HK-2 (cell line): Measurements from ENCODE around the gene EFHC1.

Experiments used
- DNase-seq: peaks from one replicate; pipeline ENCODE4 v3.0.0-alpha.2; 2018; ENCODE audit not compliant: unreplicated experiment

EFHC1 gene

DNA sequence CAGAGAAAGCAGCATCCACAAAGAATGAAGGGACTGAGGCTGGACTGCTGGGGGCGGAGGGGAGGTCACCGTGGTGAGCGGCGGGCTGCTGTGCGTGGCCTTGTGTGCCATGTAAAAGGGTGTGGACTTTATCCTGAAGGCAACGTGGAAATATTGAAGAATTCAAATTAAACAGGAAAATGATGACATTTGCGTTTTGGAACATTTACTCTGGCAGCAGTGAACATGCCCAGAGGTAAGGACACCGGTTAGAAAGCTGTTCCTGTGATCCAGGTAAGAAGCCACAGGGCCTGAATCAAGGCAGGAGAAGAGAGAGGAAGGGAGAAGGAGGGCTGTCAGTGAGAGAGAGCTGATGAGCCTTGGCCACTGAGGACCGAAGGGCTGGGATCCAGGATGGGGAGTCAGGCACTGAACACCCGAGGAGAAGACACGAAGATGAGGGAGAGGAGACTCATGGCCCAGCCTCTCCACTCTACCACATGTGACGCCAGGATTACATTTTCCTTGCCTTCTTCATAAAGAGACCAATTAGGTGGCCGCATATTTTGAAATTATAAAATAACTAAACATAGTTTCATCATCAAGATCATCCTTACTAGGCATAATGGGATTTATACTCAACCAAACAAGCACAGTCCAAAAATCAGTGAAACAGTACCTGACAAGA, 98.3 kb downstream of the EFHC1 start:
- no peak for DNase-seq

DNA sequence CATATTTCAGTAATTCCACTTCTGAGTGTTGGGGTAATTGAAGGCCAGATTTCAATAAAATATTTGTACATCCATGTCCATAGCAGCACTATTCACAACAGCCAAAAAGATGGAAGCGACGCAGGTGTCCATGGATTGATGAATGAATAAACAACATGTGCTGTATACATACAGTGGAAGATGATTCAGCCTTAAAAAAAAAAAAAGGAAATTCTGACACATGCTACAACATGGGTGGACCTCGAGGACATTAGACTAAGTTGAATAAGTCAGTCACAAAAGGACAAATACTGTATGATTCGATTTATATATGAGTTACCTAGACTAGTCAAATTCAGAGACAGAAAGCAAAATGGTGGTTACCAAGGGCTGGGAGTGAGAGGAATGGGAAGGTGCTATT, 99.5 kb downstream of the EFHC1 start:
- no peak for DNase-seq

DNA sequence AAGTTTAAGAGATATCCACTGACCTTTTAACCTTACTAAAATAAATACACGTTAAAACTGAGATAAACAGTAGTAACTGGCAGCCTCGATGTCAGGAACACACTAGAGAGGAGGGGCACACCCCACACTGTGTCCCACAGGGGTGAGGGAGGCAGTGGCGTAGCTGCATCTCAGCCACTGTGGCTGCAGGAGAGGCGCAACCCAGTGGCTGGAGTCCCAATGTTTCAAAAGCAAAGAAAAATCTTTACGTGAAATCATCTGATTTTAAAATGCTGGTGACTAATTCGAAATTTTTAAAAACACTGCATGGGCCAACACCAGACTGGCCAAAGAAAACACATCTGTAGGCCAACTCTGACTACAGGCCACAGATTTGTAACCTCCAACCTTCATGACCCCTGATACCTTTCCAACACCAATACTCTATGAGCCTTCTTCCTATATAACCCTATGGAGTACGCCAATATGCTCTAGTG, 102.0 kb downstream of the EFHC1 start:
- DNase-seq: no peak

DNA sequence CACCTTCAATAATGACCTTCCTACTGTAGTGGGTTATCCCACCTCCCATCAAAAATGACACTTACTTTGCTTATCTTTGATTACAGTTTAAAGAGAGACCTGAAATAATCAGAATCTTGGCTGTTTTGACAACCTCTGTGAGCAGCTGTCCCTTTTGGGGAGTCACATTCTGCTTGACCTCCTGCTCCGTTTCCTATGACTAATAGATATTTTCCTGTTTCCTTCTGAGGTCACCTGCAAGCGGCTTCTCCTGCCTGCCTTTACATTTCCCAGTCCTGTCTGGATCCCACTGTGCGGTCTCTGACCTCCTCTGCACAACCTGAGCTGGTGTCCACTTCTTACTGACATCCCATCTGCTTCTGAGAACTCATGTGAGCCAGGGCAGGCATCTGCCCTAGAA, 102.5 kb downstream of the EFHC1 start:
- no peak for DNase-seq

DNA sequence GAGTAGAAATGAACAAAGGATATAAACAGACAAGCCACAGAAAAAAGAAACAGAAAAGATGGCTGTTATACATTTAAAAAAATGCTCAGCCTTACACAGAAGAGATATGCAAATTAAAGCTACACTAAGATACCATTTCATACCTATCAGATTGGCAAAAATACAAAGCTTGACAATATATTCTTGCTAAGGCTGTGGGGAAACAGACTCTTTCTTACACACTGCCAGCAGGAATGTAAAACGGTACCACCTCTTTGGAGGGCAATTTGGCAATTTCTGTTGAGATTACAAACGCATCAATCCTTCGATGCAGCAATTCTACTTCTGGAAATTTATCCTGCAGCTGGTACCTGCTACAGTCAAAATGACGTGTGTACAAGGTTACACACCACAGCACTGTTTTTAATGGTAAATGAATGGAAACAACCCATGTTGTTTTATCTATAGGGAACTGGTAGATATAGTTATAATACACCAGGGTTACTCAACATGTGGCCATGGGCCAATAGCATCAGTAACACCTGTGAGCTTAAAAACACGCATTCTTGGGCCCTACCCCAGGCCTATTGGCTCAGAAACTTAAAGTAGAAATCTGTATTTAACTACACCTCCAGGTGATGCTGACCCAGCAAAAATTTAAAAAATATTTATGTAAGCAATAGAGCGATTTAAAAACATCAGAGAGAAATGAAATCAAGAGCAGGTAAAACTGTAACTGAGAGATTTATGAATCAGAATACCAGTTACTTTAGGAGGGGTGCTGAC, 103.4 kb downstream of the EFHC1 start:
- DNase-seq: no peak

DNA sequence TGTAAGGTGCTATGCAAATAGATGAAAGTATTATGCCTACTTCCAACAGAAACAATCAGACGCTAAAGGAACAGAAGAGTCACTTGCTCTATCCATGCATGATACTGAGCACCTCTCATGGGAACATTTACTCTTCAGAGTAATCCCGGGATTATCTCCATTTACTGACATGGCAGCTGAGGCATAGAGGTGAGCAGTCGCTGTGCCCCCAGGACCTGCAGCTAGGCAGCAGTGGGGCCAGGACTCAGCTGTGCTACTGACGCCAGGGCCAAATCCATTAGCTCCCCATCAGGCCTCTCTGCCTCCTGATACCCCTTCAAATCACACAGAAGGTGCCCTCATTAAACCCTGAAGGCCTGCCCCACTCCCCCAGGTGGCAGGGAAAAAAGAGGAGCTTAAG, 104.8 kb downstream of the EFHC1 start:
- DNase-seq: no peak

DNA sequence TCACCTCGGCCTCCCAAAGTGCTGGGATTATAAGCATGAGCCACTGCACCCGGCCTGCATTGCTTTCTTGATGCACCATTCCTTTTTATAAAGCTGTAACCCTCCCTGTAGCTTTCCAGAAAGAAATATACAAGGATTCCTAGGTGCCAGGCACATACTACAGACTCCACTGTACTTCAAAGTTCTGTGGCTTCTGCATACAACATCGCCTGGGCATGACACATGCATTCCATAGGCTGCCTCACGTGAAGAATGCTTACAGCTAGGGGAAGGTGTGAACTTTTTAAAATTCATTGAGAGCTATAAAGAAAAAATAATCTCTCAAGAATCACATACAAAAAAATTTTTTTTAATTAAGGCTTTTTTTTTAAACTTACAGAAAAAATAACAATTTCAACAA, 106.5 kb downstream of the EFHC1 start:
- DNase-seq: no peak

DNA sequence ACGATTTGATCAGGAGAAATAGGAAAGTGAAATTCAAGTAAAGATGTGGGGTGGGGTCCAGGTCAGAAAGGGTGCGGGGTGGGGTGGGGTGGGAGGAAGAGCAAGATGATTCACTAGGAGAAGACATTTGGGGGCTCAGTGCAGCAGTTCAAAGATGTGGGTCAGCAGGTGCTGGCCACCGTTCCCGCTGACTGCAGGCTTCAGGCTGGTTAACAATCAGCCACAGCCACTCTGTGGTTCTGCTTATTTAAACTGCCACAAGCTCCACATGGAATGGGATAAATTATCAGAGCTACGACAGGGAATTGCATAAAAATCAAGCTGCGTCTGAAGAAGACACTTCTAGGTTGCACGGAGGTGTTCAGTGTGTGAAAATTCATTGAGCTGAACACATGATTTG, 107.3 kb downstream of the EFHC1 start:
- no peak for DNase-seq

DNA sequence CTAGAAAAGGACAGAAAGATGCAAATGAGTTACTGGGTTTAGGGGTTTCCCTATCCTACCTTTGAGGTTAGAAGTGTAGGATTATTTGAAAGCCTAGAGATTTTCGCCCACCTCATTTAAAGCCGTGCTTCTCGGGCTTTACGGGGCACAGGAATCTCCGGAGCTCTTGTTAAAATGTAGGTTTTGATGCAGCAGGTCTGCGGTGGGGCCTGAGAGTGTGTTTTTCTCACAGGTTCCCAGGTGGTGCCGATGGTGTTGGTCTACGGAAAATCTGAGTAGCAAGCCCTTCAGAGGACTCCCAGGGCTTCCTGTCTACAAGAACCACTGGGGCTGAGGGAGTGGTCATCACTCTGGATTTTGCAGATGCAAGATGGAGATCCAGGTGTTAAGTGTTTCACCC, 109.2 kb downstream of the EFHC1 start:
- DNase-seq: no peak

DNA sequence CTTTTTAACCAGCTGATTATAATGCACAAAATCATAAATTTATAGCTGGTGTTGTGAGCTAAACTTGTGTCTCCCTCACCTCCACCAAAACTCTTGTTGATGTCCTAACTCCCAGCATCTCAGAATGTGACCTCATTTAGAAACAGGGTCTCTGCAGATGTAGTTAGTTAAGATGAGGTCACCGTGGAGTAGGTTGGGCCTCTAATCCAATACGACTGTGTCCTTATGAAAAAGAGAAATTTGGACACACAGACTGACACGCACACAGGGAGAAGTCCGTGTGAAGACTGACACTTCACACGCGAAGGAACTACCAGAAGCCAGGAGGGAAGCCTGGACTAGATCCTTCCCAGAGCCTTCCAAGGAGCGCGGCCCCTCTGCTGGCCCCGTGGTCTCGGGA, 110.2 kb downstream of the EFHC1 start:
- DNase-seq: no peak

DNA sequence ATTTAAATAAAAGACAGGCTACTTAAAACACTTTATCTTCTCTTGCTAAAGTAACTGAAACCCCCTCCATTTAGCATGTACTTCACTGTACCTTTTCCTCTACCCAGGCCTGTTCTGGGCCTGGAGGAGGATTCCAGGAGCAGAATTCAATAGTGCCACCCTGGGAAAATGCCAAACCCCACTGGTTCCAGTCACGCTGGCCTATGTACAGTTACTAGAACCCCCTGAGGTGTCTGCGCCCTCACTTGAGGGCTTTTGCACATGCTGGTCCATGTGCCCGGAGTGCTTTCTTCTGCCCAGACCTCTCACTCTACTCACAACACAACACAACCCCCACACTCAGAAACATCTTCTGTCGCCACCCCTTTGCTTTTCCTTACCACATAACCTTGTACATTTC, 111.3 kb downstream of the EFHC1 start:
- DNase-seq: no peak

DNA sequence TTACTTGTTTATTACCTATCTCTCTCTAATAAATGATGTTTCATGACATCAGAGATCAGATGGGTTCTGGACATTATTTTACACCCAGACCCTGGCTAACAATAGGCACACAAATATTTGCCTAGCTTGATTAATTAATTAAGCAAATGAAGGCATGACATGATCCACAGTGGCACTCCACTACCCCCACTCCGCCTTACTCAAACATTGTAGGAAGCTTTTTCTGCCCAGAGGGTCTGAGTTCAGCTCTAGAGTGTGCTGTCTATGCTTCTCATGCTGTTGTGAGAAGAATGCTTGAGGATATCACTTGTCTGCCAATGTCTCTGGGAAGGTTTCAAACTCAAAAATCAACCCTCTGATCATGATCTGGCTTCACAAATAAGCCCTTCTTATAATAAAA, 111.7 kb downstream of the EFHC1 start:
- DNase-seq: no peak

DNA sequence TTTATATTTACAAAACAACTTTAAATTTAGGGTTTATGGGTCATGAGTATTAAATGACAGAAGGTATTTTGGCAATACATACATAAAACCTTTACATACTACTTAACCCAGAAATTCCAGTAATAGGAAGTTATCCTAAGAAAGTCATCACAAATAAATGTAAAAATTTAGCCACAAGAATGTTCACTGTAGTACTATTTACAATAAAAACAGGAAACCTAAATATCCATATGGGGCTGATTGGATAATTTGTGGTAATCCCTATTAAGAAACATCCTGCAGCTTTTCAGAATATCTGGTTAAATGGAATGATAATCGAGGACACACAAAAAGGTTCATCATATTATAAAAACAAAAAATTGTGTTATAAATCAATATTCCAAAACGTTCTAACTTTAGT, 112.3 kb downstream of the EFHC1 start:
- no peak for DNase-seq

DNA sequence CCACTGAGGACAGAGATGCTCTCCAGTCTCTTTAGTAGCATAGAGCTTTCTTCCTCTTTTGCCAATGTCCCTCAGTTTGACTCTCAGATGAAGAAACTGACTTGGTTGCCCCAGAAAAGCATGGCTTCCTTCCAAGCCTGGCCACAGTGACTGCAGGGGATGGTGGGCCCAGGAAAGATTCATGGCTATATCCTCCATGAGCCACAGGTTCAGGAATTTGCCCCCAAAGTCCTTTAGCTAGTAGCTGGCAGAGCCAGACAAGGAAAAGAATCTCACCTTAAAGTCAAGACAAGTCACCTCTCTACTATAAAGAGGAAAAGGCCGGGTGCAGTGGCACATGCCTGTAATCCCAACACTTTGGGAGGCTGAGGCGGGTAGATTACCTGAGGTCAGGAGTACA, 113.3 kb downstream of the EFHC1 start:
- DNase-seq: no peak

DNA sequence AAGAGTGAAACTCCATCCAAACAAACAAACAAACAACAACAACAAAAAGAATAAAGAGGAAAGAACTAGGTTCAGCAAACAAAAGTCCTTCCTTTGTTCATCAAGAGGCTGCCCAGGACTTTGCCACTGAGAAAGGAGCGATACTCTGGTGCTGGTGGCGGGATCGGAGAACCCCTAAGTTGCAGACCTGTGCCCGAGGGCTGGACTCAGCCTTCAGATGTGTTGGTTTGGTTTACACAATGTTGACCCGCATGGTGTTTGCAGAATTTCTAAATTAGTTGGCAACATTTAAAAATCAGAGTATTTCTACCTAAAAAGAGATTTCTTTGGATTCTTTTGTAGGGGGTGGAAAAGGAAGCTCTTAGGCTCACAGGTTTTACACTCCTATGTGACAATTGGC, 114.2 kb downstream of the EFHC1 start:
- no peak for DNase-seq

DNA sequence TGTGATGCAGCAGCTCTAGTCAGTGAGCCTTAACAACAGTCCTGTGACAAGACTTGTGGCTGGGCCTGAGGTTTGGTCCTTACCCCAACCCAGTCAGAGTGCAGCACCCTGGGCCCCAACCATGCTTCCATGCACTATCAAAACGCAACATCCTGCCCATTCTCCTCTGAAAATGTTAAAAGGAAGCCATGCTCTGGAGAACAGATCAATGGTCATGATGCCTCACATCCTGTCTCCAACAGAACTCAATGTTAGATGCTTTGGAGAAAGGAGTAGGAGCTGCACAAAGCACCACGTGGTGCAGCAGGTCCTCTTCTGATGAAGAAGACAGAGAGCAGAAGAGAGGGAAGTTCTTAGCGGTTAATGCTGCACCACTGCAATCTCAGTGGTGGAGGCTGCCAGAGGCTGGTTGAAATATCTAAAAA, 114.8 kb downstream of the EFHC1 start:
- DNase-seq: no peak

DNA sequence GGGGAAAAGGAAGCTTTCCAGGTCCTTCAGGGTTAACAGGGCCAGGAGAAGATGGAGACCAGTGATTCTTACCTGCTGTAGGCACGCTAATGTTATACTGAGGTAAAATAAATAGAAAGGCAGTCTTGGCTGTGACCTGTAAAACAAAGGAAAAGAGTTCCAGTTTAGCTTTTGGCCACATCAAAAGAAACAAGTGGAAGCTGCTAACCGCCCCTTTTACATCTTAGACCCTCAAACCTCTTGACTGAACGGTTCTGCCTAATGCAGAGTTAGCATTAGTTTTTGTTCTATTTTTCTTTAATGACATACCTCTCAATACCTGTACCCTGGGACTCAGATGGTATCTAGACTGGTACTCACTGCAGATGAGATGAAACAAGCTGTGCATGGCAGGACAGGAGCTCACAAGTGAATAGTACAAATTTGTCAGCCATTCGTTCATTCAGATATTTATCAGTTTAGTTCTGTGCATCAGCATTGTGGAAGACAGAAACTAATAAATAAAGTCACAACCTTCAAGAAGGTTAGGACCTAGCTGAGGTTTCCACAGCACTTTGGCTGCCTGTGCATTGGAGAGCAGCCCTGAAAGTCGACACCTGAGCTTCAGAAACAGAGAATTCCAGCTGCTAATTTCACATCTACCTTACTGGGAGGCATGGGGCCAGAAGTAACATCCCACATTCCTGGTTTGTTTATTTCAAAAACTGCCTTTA, 115.7 kb downstream of the EFHC1 start:
- DNase-seq: no peak

DNA sequence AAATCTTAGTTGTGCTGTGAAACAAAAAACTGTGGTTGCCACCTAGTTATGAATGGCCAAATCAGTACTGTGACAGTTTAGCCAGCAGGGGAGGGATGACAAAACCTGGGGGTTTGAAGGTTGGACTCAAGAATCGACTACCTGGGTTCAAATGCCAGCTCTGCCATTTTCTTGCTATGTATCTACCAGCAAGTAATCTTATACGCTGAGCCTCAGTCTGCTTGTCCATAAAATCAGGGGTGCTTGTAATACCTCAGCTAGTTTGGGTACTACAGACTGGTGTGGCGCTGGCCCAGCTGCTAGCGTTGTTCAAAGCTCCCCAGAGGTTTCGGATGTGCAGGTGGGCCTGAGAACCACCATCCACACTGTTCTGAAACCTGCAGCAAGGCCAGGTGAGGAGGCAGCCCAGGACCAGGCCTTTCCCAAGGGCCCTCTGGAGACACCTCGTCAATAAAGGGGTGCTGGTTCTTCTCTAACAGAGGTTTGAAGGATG, 116.3 kb downstream of the EFHC1 start:
- no peak for DNase-seq

DNA sequence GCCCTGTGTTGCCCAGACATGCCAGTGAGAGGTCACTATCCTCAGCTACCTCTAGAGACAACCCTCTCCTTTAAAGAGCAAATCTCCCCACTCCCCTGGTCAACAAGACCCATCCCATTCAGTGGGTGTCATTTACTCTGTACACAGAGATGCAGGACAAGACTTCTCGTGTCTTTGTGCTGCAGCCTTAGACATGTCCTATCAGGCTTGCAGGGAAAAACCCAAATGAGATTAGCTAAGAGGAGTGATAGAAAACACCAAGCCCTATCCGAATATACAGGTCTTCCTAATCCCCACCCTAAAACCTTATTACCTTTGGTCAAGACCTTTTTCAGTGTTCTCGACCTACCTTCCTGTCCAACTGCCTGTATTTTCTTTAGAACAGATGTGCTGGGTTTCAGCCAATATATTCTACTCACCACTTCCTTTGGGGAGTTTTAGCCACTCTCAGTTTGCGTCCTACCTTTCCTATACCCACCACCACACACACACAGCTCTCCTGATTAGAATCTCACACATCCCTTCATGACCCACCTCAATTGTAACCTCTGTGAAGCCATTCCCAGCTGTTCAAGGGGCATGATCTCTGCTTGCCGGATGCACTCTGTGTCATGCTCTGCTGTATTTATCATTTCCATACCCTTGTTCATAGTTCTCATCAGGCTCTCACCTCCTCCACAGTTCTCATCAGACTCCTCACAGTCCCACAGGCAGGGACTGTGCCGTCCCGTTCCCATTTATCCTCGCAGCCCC, 117.0 kb downstream of the EFHC1 start:
- no peak for DNase-seq

DNA sequence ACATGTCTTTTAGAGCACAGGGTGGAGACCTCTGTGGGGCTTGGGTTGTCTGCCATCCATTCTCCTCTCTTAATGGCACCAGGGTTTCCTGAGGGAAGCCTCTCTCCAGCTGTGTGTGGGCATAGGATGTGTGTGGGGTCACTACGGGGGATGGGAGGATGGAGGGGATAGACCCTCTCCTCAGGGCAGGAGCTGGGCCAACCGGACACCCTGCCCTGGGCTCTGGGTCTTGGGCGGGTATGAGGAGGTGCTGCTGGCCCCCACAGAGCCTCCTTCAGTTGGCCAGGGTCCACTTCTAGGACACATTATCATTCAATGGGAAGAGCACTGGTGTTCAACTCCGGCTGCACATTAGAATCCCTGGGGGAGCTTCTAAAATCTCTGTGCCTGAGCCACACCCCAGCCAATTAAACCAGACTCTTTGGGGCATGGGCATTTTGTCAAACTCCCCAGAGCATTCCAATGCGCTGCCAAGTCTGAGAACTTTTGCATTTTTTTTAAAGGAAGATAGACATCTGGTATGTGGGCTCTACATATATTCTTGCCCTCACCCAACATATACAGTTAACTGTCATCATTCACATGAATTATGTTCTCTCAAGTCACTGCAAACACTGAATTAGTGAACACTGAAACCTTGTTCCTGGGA, 118.2 kb downstream of the EFHC1 start:
- no peak for DNase-seq

DNA sequence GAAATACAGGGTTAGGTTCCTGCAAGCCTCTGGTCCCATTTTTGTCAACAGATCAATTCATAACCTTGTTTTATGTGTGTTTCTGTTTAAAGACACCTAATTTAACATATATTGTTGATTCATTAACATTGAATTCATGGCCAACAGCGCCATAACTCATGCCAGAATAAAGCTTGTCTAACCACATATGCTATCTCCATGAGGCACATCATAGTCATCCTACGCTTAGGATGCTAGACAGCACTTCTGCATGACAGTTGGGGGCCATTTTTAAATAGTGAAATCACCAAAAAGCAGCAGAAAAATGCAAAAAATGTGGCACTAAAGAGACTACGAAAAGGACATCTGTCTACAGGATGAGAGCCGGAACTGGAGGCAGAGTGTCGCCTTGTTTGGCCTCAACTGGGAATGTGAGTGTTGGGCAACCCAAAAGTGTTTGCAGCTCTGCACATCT, 118.8 kb downstream of the EFHC1 start:
- DNase-seq: no peak
